Testis (tissue), 3 donors: ENCODE results near the gene DEAF1. TPM values are rescaled to one million over a fixed set of nuclear protein-coding genes. Genes with fewer than 3 reads are reported as not detected.

Source experiments
- DNase-seq: peaks from one replicate; pipeline ENCODE4 v3.0.0-alpha.2; 2019
- H3K27ac ChIP-seq, 2 donors: fragments of 200-600 bp; sonication (generic); one replicate each; pipeline ENCODE4 v1.5.1; 2019
- H3K27me3 ChIP-seq: fragments of 200-600 bp; sonication (generic); one replicate; pipeline ENCODE4 v1.5.1; 2019
- H3K36me3 ChIP-seq: fragments of 200-600 bp; sonication (generic); one replicate; pipeline ENCODE4 v1.5.1; 2017; ENCODE audit warnings: low read depth; ENCODE audit errors: missing control alignments
- H3K4me1 ChIP-seq: fragments of 200-600 bp; sonication (generic); one replicate; pipeline ENCODE4 v1.5.1; 2019
- H3K4me3 ChIP-seq, 2 donors: fragments of 200-600 bp; sonication (generic); one replicate each; pipeline ENCODE4 v1.5.1; 2017 to 2019
- H3K9me3 ChIP-seq: fragments of 200-600 bp; sonication (generic); one replicate; pipeline ENCODE4 v1.5.1; 2017
- CTCF ChIP-seq, 3 experiments: fragments of 450-650 bp in 2 of 3; fragments of 200-600 bp in 1 of 3; sonication (generic) in 1 of 3; IDR thresholded peaks; one replicate each; pipeline ENCODE4 v1.5.1; 2016 to 2019; ENCODE audit warnings: antibody characterized with exemption in 3 of 3, mild to moderate bottlenecking in 2 of 3, moderate library complexity in 1 of 3
- POLR2A ChIP-seq: fragments of 450-650 bp; IDR thresholded peaks from one replicate; pipeline ENCODE4 v1.6.1; 2017; ENCODE audit warnings: antibody characterized with exemption, mild to moderate bottlenecking, moderate library complexity
- WGBS, 2 donors: methylation state at CpG; one replicate each; pipeline ENCODE4 v1.1.5; 2018; 5-methylcytosine and 5-hydroxymethylcytosine counted together
- intact Hi-C: fragments of 100-400 bp; cut with DNase I; formaldehyde crosslinking; loops from one replicate; pipeline ENCODE4 v1.15.1; 2023; ENCODE audit warnings: low total_unique reads
- polyA plus RNA-seq: library from polyadenylated mRNA; stranded (reverse); fragments of 350-450 nt; fragmentation: Illumina TruSeq; extraction: RNeasy Lipid Tissue Mini Kit (QIAGEN cat#74804); gene quantifications from one replicate; pipeline ENCODE4 v1.2.3, GENCODE V29; 2014; ENCODE audit warnings: low read depth, low replicate concordance; ENCODE audit not compliant: insufficient read depth
- total RNA-seq, 2 donors: library from RNA; depleted of rRNA; stranded (reverse); fragments of >200 nt; gene quantifications; one replicate each; pipeline ENCODE4 v1.2.3, GENCODE V29; 2016

The DEAF1 gene
- total and polyA plus RNA-seq, 3 donors from 2014 or later: 47.9 to 116 (median 82.5) TPM

GRCh38 chr11:704228-704674, 9.2 kb upstream of the DEAF1 start:
- DNase-seq: no peak
- H3K4me1 ChIP-seq: peaks cover 38% of the 10 kb centered on the region
- TF ChIP-seq POLR2A (no peak), CTCF (IDR thresholded peaks at IDR 0.05) (no peak)
- 77 to 85% methylated on average over 6 to 18 of the region's 18 CpGs for WGBS, 2 donors
- no peaks in the 10 kb centered on the region for H3K9me3 ChIP-seq
- H3K4me3 ChIP-seq: no peak overlapping the region
- H3K27me3 ChIP-seq: no peaks in the 10 kb centered on the region
- H3K27ac ChIP-seq: peak overlapping the region in 1 of 2 donors; percentile 82
- no peaks in the 10 kb centered on the region for H3K36me3 ChIP-seq
- intact Hi-C loops: no loop called here

- Histone ChIP-seq H3K4me1 (peaks cover 39% of the 10 kb centered on the region), H3K9me3 (no peaks in the 10 kb centered on the region), H3K27ac (peak overlapping the region; percentile 52 to 73), H3K4me3 (no peak overlapping the region), H3K27me3 (no peaks in the 10 kb centered on the region), H3K36me3 (no peaks in the 10 kb centered on the region)
- intact Hi-C loops: no loop called here
- 78 to 80% methylated on average over 9 of the region's 9 CpGs for WGBS, 2 donors
- DNase-seq: no peak
- TF ChIP-seq CTCF (IDR thresholded peaks at IDR 0.05): no peak
- TF ChIP-seq POLR2A: no peak
Measured at GRCh38 chr11:703506-703905, 8.5 kb upstream of the DEAF1 start.

- H3K4me3 ChIP-seq: no peak overlapping the region
- intact Hi-C loops: no loop called here
- TF ChIP-seq POLR2A (no peak), CTCF (IDR thresholded peaks at IDR 0.05) (no peak)
- H3K9me3 ChIP-seq: no peaks in the 10 kb centered on the region
- WGBS, 2 donors: 55 to 76% methylated on average over 20 to 23 of the region's 26 CpGs
- H3K27ac ChIP-seq: peak overlapping the region; percentile 52 to 73
- no peaks in the 10 kb centered on the region for H3K36me3 ChIP-seq
- H3K4me1 ChIP-seq: peaks cover 42% of the 10 kb centered on the region
- no peak for DNase-seq
- H3K27me3 ChIP-seq: no peaks in the 10 kb centered on the region
Measured at GRCh38 chr11:702462-703461, 7.7 kb upstream of the DEAF1 start.

- Histone ChIP-seq H3K36me3 (no peaks in the 10 kb centered on the region), H3K27ac (peak overlapping the region; percentile 52 to 73), H3K27me3 (no peaks in the 10 kb centered on the region), H3K4me3 (no peak overlapping the region), H3K4me1 (peaks cover 36% of the 10 kb centered on the region), H3K9me3 (no peaks in the 10 kb centered on the region)
- TF ChIP-seq CTCF (IDR thresholded peaks at IDR 0.05): no peak
- no peak for TF ChIP-seq POLR2A
- 90 to 93% methylated on average over 14 to 22 of the region's 22 CpGs for WGBS, 2 donors
- no peak for DNase-seq
- intact Hi-C loops: no loop called here
Measured at GRCh38 chr11:701741-702461, 6.9 kb upstream of the DEAF1 start.
